ENCODE results near the gene KIF1B. TPM values are rescaled to one million over a fixed set of nuclear protein-coding genes. Genes with fewer than 3 reads are reported as not detected.
A peak's percentile ranks its signal among the peaks of the same experiment; 100 is the strongest.

Gene KIF1B
- polyA plus RNA-seq, 2 donors: 9.6 to 13.6 TPM

- Histone ChIP-seq H3K4me3 (ENCODE audit: low read depth in 1 of 2, low read length in 2 of 2) (no peak overlapping the region), H3K27ac (ENCODE audit: low read depth in 2 of 2, low read length in 1 of 2) (no peak overlapping the region), H3K27me3 (ENCODE audit: control insufficient read depth in 1 of 2, insufficient read depth in 2 of 2, low read length in 2 of 2) (no peaks in the 10 kb centered on the region), H3K4me1 (ENCODE audit: control insufficient read depth in 2 of 2, insufficient read depth in 2 of 2, low read length in 1 of 2) (no peaks in the 10 kb centered on the region), H3K36me3 (ENCODE audit: control insufficient read depth in 2 of 2, insufficient read depth in 2 of 2, low read length in 1 of 2) (no peaks in the 10 kb centered on the region), H3K9me3 (ENCODE audit: control insufficient read depth in 2 of 2, insufficient read depth in 1 of 2, low read depth in 1 of 2, low read length in 1 of 2) (no peaks in the 10 kb centered on the region)
- WGBS, 2 donors: 74 to 79% methylated on average over 1 of the region's 1 CpG
These were observed 15.2 kb downstream of the KIF1B start for GRCh38 chr1:10225573-10225972.

GRCh38 chr1:10228528-10228927 lies 18.2 kb downstream of the KIF1B start:
- 89 to 92% methylated on average over 2 of the region's 2 CpGs for WGBS, 2 donors
- no peak overlapping the region for H3K27ac ChIP-seq (ENCODE audit: low read depth in 2 of 2, low read length in 1 of 2)
- H3K9me3 ChIP-seq (ENCODE audit: control insufficient read depth in 2 of 2, insufficient read depth in 1 of 2, low read depth in 1 of 2, low read length in 1 of 2): no peaks in the 10 kb centered on the region
- H3K27me3 ChIP-seq (ENCODE audit: control insufficient read depth in 1 of 2, insufficient read depth in 2 of 2, low read length in 2 of 2): no peaks in the 10 kb centered on the region
- no peaks in the 10 kb centered on the region for H3K4me1 ChIP-seq (ENCODE audit: control insufficient read depth in 2 of 2, insufficient read depth in 2 of 2, low read length in 1 of 2)
- H3K36me3 ChIP-seq (ENCODE audit: control insufficient read depth in 2 of 2, insufficient read depth in 2 of 2, low read length in 1 of 2): no peaks in the 10 kb centered on the region
- no peak overlapping the region for H3K4me3 ChIP-seq (ENCODE audit: low read depth in 1 of 2, low read length in 2 of 2)

- WGBS, 2 donors: 92 to 96% methylated on average over 5 of the region's 5 CpGs
These were observed 19.5 kb downstream of the KIF1B start for GRCh38 chr1:10229903-10230302.

GRCh38 chr1:10232163-10232562 lies 21.8 kb downstream of the KIF1B start:
- no peaks in the 10 kb centered on the region for H3K4me1 ChIP-seq (ENCODE audit: control insufficient read depth in 2 of 2, insufficient read depth in 2 of 2, low read length in 1 of 2)
- no peaks in the 10 kb centered on the region for H3K36me3 ChIP-seq (ENCODE audit: control insufficient read depth in 2 of 2, insufficient read depth in 2 of 2, low read length in 1 of 2)
- no peak overlapping the region for H3K27ac ChIP-seq (ENCODE audit: low read depth in 2 of 2, low read length in 1 of 2)
- H3K9me3 ChIP-seq (ENCODE audit: control insufficient read depth in 2 of 2, insufficient read depth in 1 of 2, low read depth in 1 of 2, low read length in 1 of 2): no peaks in the 10 kb centered on the region
- no peaks in the 10 kb centered on the region for H3K27me3 ChIP-seq (ENCODE audit: control insufficient read depth in 1 of 2, insufficient read depth in 2 of 2, low read length in 2 of 2)
- no peak overlapping the region for H3K4me3 ChIP-seq (ENCODE audit: low read depth in 1 of 2, low read length in 2 of 2)
- 48 to 64% methylated on average over 5 of the region's 5 CpGs for WGBS, 2 donors

More at GRCh38 chr1:10229903-10230302, 19.5 kb downstream of the KIF1B start:
- no peak overlapping the region for H3K27ac ChIP-seq (ENCODE audit: low read depth in 2 of 2, low read length in 1 of 2)
- no peak overlapping the region for H3K4me3 ChIP-seq (ENCODE audit: low read depth in 1 of 2, low read length in 2 of 2)
- H3K9me3 ChIP-seq (ENCODE audit: control insufficient read depth in 2 of 2, insufficient read depth in 1 of 2, low read depth in 1 of 2, low read length in 1 of 2): no peaks in the 10 kb centered on the region
- no peaks in the 10 kb centered on the region for H3K27me3 ChIP-seq (ENCODE audit: control insufficient read depth in 1 of 2, insufficient read depth in 2 of 2, low read length in 2 of 2)
- no peaks in the 10 kb centered on the region for H3K36me3 ChIP-seq (ENCODE audit: control insufficient read depth in 2 of 2, insufficient read depth in 2 of 2, low read length in 1 of 2)
- no peaks in the 10 kb centered on the region for H3K4me1 ChIP-seq (ENCODE audit: control insufficient read depth in 2 of 2, insufficient read depth in 2 of 2, low read length in 1 of 2)

- no peaks in the 10 kb centered on the region for H3K4me1 ChIP-seq (ENCODE audit: control insufficient read depth in 2 of 2, insufficient read depth in 2 of 2, low read length in 1 of 2)
- no peak overlapping the region for H3K27ac ChIP-seq (ENCODE audit: low read depth in 2 of 2, low read length in 1 of 2)
- no peaks in the 10 kb centered on the region for H3K36me3 ChIP-seq (ENCODE audit: control insufficient read depth in 2 of 2, insufficient read depth in 2 of 2, low read length in 1 of 2)
- H3K9me3 ChIP-seq (ENCODE audit: control insufficient read depth in 2 of 2, insufficient read depth in 1 of 2, low read depth in 1 of 2, low read length in 1 of 2): no peaks in the 10 kb centered on the region
- WGBS, 2 donors: 68 to 75% methylated on average over 2 of the region's 2 CpGs
- no peak overlapping the region for H3K4me3 ChIP-seq (ENCODE audit: low read depth in 1 of 2, low read length in 2 of 2)
- H3K27me3 ChIP-seq (ENCODE audit: control insufficient read depth in 1 of 2, insufficient read depth in 2 of 2, low read length in 2 of 2): no peaks in the 10 kb centered on the region
These were observed 26.2 kb downstream of the KIF1B start for GRCh38 chr1:10236405-10237156.

GRCh38 chr1:10237157-10237539 lies 26.8 kb downstream of the KIF1B start:
- 77 to 82% methylated on average over 1 of the region's 1 CpG for WGBS, 2 donors
- H3K9me3 ChIP-seq (ENCODE audit: control insufficient read depth in 2 of 2, insufficient read depth in 1 of 2, low read depth in 1 of 2, low read length in 1 of 2): no peaks in the 10 kb centered on the region
- H3K4me1 ChIP-seq (ENCODE audit: control insufficient read depth in 2 of 2, insufficient read depth in 2 of 2, low read length in 1 of 2): peaks cover 0 to 2% of the 10 kb centered on the region in 2 donors
- H3K27me3 ChIP-seq (ENCODE audit: control insufficient read depth in 1 of 2, insufficient read depth in 2 of 2, low read length in 2 of 2): no peaks in the 10 kb centered on the region
- no peaks in the 10 kb centered on the region for H3K36me3 ChIP-seq (ENCODE audit: control insufficient read depth in 2 of 2, insufficient read depth in 2 of 2, low read length in 1 of 2)
- H3K27ac ChIP-seq (ENCODE audit: low read depth in 2 of 2, low read length in 1 of 2): no peak overlapping the region
- H3K4me3 ChIP-seq (ENCODE audit: low read depth in 1 of 2, low read length in 2 of 2): no peak overlapping the region

- peaks cover 0 to 2% of the 10 kb centered on the region in 2 donors for H3K4me1 ChIP-seq (ENCODE audit: control insufficient read depth in 2 of 2, insufficient read depth in 2 of 2, low read length in 1 of 2)
- H3K27ac ChIP-seq (ENCODE audit: low read depth in 2 of 2, low read length in 1 of 2): no peak overlapping the region
- no peak overlapping the region for H3K4me3 ChIP-seq (ENCODE audit: low read depth in 1 of 2, low read length in 2 of 2)
- no peaks in the 10 kb centered on the region for H3K9me3 ChIP-seq (ENCODE audit: control insufficient read depth in 2 of 2, insufficient read depth in 1 of 2, low read depth in 1 of 2, low read length in 1 of 2)
- no peaks in the 10 kb centered on the region for H3K27me3 ChIP-seq (ENCODE audit: control insufficient read depth in 1 of 2, insufficient read depth in 2 of 2, low read length in 2 of 2)
- H3K36me3 ChIP-seq (ENCODE audit: control insufficient read depth in 2 of 2, insufficient read depth in 2 of 2, low read length in 1 of 2): no peaks in the 10 kb centered on the region
- 82% methylated on average over 7 of the region's 7 CpGs for WGBS, 2 donors
These were observed 31.8 kb downstream of the KIF1B start for GRCh38 chr1:10242135-10242534.

GRCh38 chr1:10242811-10243210 lies 32.4 kb downstream of the KIF1B start:
- H3K4me3 ChIP-seq (ENCODE audit: low read depth in 1 of 2, low read length in 2 of 2): no peak overlapping the region
- H3K27me3 ChIP-seq (ENCODE audit: control insufficient read depth in 1 of 2, insufficient read depth in 2 of 2, low read length in 2 of 2): no peaks in the 10 kb centered on the region
- H3K27ac ChIP-seq (ENCODE audit: low read depth in 2 of 2, low read length in 1 of 2): peak overlapping the region in 1 of 2 donors; percentile 4
- H3K36me3 ChIP-seq (ENCODE audit: control insufficient read depth in 2 of 2, insufficient read depth in 2 of 2, low read length in 1 of 2): no peaks in the 10 kb centered on the region
- WGBS, 2 donors: 89 to 93% methylated on average over 6 of the region's 6 CpGs
- no peaks in the 10 kb centered on the region for H3K9me3 ChIP-seq (ENCODE audit: control insufficient read depth in 2 of 2, insufficient read depth in 1 of 2, low read depth in 1 of 2, low read length in 1 of 2)
- H3K4me1 ChIP-seq (ENCODE audit: control insufficient read depth in 2 of 2, insufficient read depth in 2 of 2, low read length in 1 of 2): peaks cover 0 to 2% of the 10 kb centered on the region in 2 donors

GRCh38 chr1:10245674-10246073 lies 35.3 kb downstream of the KIF1B start:
- Histone ChIP-seq H3K9me3 (ENCODE audit: control insufficient read depth in 2 of 2, insufficient read depth in 1 of 2, low read depth in 1 of 2, low read length in 1 of 2) (no peaks in the 10 kb centered on the region), H3K4me3 (ENCODE audit: low read depth in 1 of 2, low read length in 2 of 2) (no peak overlapping the region), H3K36me3 (ENCODE audit: control insufficient read depth in 2 of 2, insufficient read depth in 2 of 2, low read length in 1 of 2) (no peaks in the 10 kb centered on the region), H3K27me3 (ENCODE audit: control insufficient read depth in 1 of 2, insufficient read depth in 2 of 2, low read length in 2 of 2) (no peaks in the 10 kb centered on the region), H3K4me1 (ENCODE audit: control insufficient read depth in 2 of 2, insufficient read depth in 2 of 2, low read length in 1 of 2) (peaks cover 0 to 2% of the 10 kb centered on the region in 2 donors), H3K27ac (ENCODE audit: low read depth in 2 of 2, low read length in 1 of 2) (no peak overlapping the region)
- 78 to 86% methylated on average over 3 of the region's 3 CpGs for WGBS, 2 donors

- no peak overlapping the region for H3K27ac ChIP-seq (ENCODE audit: low read depth in 2 of 2, low read length in 1 of 2)
- 94 to 95% methylated on average over 12 of the region's 12 CpGs for WGBS, 2 donors
- H3K27me3 ChIP-seq (ENCODE audit: control insufficient read depth in 1 of 2, insufficient read depth in 2 of 2, low read length in 2 of 2): no peaks in the 10 kb centered on the region
These were observed 39.6 kb downstream of the KIF1B start for GRCh38 chr1:10249808-10250457.

More at GRCh38 chr1:10249808-10250457, 39.6 kb downstream of the KIF1B start:
- H3K9me3 ChIP-seq (ENCODE audit: control insufficient read depth in 2 of 2, insufficient read depth in 1 of 2, low read depth in 1 of 2, low read length in 1 of 2): no peaks in the 10 kb centered on the region
- peaks cover 0 to 4% of the 10 kb centered on the region in 2 donors for H3K4me1 ChIP-seq (ENCODE audit: control insufficient read depth in 2 of 2, insufficient read depth in 2 of 2, low read length in 1 of 2)
- H3K36me3 ChIP-seq (ENCODE audit: control insufficient read depth in 2 of 2, insufficient read depth in 2 of 2, low read length in 1 of 2): no peaks in the 10 kb centered on the region
- H3K4me3 ChIP-seq (ENCODE audit: low read depth in 1 of 2, low read length in 2 of 2): no peak overlapping the region

All from esophagus (tissue), 2 donors.